Caco-2 (cell line): Measurements from ENCODE around the gene SEC14L1. TPM values are rescaled to one million over a fixed set of nuclear protein-coding genes. Genes with fewer than 3 reads are reported as not detected.
A peak's percentile ranks its signal among the peaks of the same experiment; 100 is the strongest.

Experiments
- BruUV-seq: library from RNA; stranded (reverse); fragments of 400-500 nt; replicated peaks from 2 replicates; lab custom pipeline; 2021; lab: Mats Ljungman, UMichigan
- CTCF ChIA-PET: fragments of 300-600 bp; sonication (Branson Sonifier 250); formaldehyde crosslinking; loops from one replicate; lab custom pipeline; 2022; ENCODE audit warnings: antibody characterized with exemption; lab: Charles Lee
- POLR2A ChIA-PET: fragments of 300-600 bp; sonication (Branson Sonifier 250); formaldehyde crosslinking; loops from one replicate; lab custom pipeline; 2022; ENCODE audit warnings: antibody characterized with exemption; lab: Charles Lee
- DNase-seq, 2 experiments: peaks; one replicate each; pipeline versions ENCODE4 v3.0.0 to v3.0.0-alpha.2; 2020 to 2022
- H3K27me3 ChIP-seq: replicated peaks from 2 replicates; pipeline ENCODE4 v1.6.0; 2011; ENCODE audit warnings: low read length; ENCODE audit not compliant: control insufficient read depth, insufficient read depth
- H3K36me3 ChIP-seq: 2 replicates; pipeline ENCODE4 v1.5.1; 2011; ENCODE audit warnings: low read length; ENCODE audit not compliant: control insufficient read depth, insufficient read depth
- H3K4me1 ChIP-seq: fragments of 250-450 bp; sonication (Bioruptor Pico); 2 replicates; pipeline ENCODE4 v1.5.1; 2020; ENCODE audit warnings: mild to moderate bottlenecking
- H3K4me3 ChIP-seq: 2 replicates; pipeline ENCODE4 v1.5.1; 2011; ENCODE audit warnings: low read depth, mild to moderate bottlenecking, control low read depth, low read length
- H3K9me3 ChIP-seq: fragments of 250-450 bp; sonication (Bioruptor Pico); 2 replicates; pipeline ENCODE4 v1.5.1; 2020; ENCODE audit warnings: mild to moderate bottlenecking, moderate library complexity
- H3K27ac Mint-ChIP-seq: one replicate; pipeline ENCODE4 v1.8.0; 2022; ENCODE audit warnings: mixed read lengths; ENCODE audit not compliant: unreplicated experiment
- H3K27me3 Mint-ChIP-seq: one replicate; pipeline ENCODE4 v1.8.0; 2022; ENCODE audit warnings: mixed read lengths; ENCODE audit not compliant: insufficient read depth, unreplicated experiment
- H3K36me3 Mint-ChIP-seq: one replicate; pipeline ENCODE4 v1.8.0; 2022; ENCODE audit warnings: mild to moderate bottlenecking, mixed read lengths; ENCODE audit not compliant: insufficient read depth, unreplicated experiment
- H3K4me1 Mint-ChIP-seq: one replicate; pipeline ENCODE4 v1.8.0; 2022; ENCODE audit warnings: low read depth, mixed read lengths; ENCODE audit not compliant: unreplicated experiment
- H3K4me3 Mint-ChIP-seq: one replicate; pipeline ENCODE4 v1.8.0; 2022; ENCODE audit warnings: mild to moderate bottlenecking, moderate library complexity, mixed read lengths; ENCODE audit not compliant: unreplicated experiment
- H3K9me3 Mint-ChIP-seq: one replicate; pipeline ENCODE4 v1.8.0; 2022; ENCODE audit warnings: mixed read lengths; ENCODE audit not compliant: unreplicated experiment
- CTCF ChIP-seq, 2 experiments: fragments of 200-600 bp in 1 of 2; IDR thresholded peaks; 1 replicate in 1 of 2; 2 replicates in 1 of 2; pipeline versions ENCODE4 v1.5.1 to v1.8.0; 2011 to 2022; ENCODE audit warnings: antibody characterized with exemption in 1 of 2, control low read depth in 1 of 2, inconsistent platforms in 1 of 2, low read depth in 1 of 2, low read length in 1 of 2, mild to moderate bottlenecking in 1 of 2, moderate library complexity in 1 of 2; ENCODE audit not compliant: insufficient read depth in 1 of 2, severe bottlenecking in 1 of 2, unreplicated experiment in 1 of 2
- intact Hi-C: fragments of 100-400 bp; cut with micrococcal nuclease; formaldehyde crosslinking; loops from one replicate; pipeline ENCODE4 v1.10.0; 2022; ENCODE audit not compliant: unreplicated experiment
- total RNA-seq: library from RNA; stranded (reverse); gene quantifications from 2 replicates; pipeline ENCODE4 v1.2.3, GENCODE V29; 2022

SEC14L1 gene
- total RNA-seq, 1 experiment from 2014 or later: 92.0 TPM

- no peak overlapping the region for H3K4me3 Mint-ChIP-seq
- intact Hi-C loops: no loop called here
Measured at GRCh38 chr17:77143306-77143705, 2.5 kb downstream of the SEC14L1 start.

GRCh38 chr17:77144227-77144626, 3.5 kb downstream of the SEC14L1 start:
- TF ChIP-seq CTCF (IDR thresholded peaks at IDR 0.05; ENCODE audit: insufficient read depth in 1 of 2, low read depth in 1 of 2, low read length in 1 of 2, severe bottlenecking in 1 of 2, unreplicated experiment in 1 of 2): no peak
- CTCF ChIA-PET: no interaction called here
- DNase-seq: no peak

More at GRCh38 chr17:77143306-77143705, 2.5 kb downstream of the SEC14L1 start:
- H3K36me3 ChIP-seq: no peaks in the 10 kb centered on the region
- H3K27me3 ChIP-seq: no peaks in the 10 kb centered on the region
- TF ChIP-seq CTCF (IDR thresholded peaks at IDR 0.05; ENCODE audit: insufficient read depth in 1 of 2, low read depth in 1 of 2, low read length in 1 of 2, severe bottlenecking in 1 of 2, unreplicated experiment in 1 of 2): no peak
- Mint-ChIP-seq H3K27ac (no peak overlapping the region), H3K27me3 (no peaks in the 10 kb centered on the region), H3K36me3 (peaks cover 61% of the 10 kb centered on the region), H3K4me1 (peaks cover 39% of the 10 kb centered on the region), H3K9me3 (no peaks in the 10 kb centered on the region)
- ChIA-PET POLR2A (no interaction called here), CTCF (no interaction called here)
- H3K4me3 ChIP-seq: no peak overlapping the region
- no peaks in the 10 kb centered on the region for H3K9me3 ChIP-seq
- H3K4me1 ChIP-seq: peaks cover 44% of the 10 kb centered on the region
- no TSS peak for BruUV-seq
- no peak for DNase-seq

GRCh38 chr17:77145224-77145611, 4.4 kb downstream of the SEC14L1 start:
- no peak for TF ChIP-seq CTCF (IDR thresholded peaks at IDR 0.05; ENCODE audit: insufficient read depth in 1 of 2, low read depth in 1 of 2, low read length in 1 of 2, severe bottlenecking in 1 of 2, unreplicated experiment in 1 of 2)
- Mint-ChIP-seq H3K4me1 (peaks cover 54% of the 10 kb centered on the region), H3K27me3 (no peaks in the 10 kb centered on the region), H3K9me3 (no peaks in the 10 kb centered on the region), H3K27ac (peak overlapping the region; percentile 93), H3K4me3 (peak overlapping the region; percentile 19), H3K36me3 (peaks cover 77% of the 10 kb centered on the region)
- intact Hi-C loops: loop anchor here (2.0 kb wide), 1 partner anchor 56 kb away; no protein-coding TSS in a partner anchor
- no peak for DNase-seq
- Histone ChIP-seq H3K9me3 (no peaks in the 10 kb centered on the region), H3K36me3 (peaks cover 1% of the 10 kb centered on the region; the same call in 1 of the 2 replicates), H3K4me1 (peaks cover 44% of the 10 kb centered on the region), H3K27me3 (no peaks in the 10 kb centered on the region), H3K4me3 (no peak overlapping the region)
- no TSS peak for BruUV-seq
- ChIA-PET CTCF (interaction anchor here (0.7 to 1.6 kb wide), 3 partner anchors 16 to 57 kb away, joined by 3 to 6 read pairs (median 3); no protein-coding TSS in a partner anchor), POLR2A (no interaction called here)

More at GRCh38 chr17:77144227-77144626, 3.5 kb downstream of the SEC14L1 start:
- intact Hi-C loops: loop anchor here (2.0 kb wide), 1 partner anchor 55 kb away; no protein-coding TSS in a partner anchor
- no peak overlapping the region for H3K27ac Mint-ChIP-seq
- no TSS peak for BruUV-seq
- H3K9me3 ChIP-seq: no peaks in the 10 kb centered on the region
- no peaks in the 10 kb centered on the region for H3K27me3 Mint-ChIP-seq
- no peak overlapping the region for H3K4me3 ChIP-seq
- H3K36me3 ChIP-seq: no peaks in the 10 kb centered on the region
- H3K4me3 Mint-ChIP-seq: no peak overlapping the region
- H3K36me3 Mint-ChIP-seq: peaks cover 70% of the 10 kb centered on the region
- H3K4me1 ChIP-seq: peaks cover 50% of the 10 kb centered on the region
- no peaks in the 10 kb centered on the region for H3K27me3 ChIP-seq
- no peaks in the 10 kb centered on the region for H3K9me3 Mint-ChIP-seq
- H3K4me1 Mint-ChIP-seq: peaks cover 48% of the 10 kb centered on the region
- POLR2A ChIA-PET: no interaction called here
